Aorta (tissue), 5 donors: Measurements from ENCODE around the gene COL10A1. TPM values are rescaled to one million over a fixed set of nuclear protein-coding genes. Genes with fewer than 3 reads are reported as not detected.

Experiments
- ATAC-seq: fragments of 200-7000 bp; cut with Tn5 transposase; one replicate; pipeline ENCODE4 v1.9.1; 2022; ENCODE audit warnings: moderate library complexity; ENCODE audit not compliant: low FRiP score
- DNase-seq, 2 donors: peaks; one replicate each; pipeline ENCODE4 v3.0.0-alpha.2; 2020
- H3K27ac ChIP-seq, 2 donors: one replicate each; pipeline ENCODE4 v1.5.1; 2013; ENCODE audit warnings: low read length in 2 of 2, mild to moderate bottlenecking in 2 of 2, moderate library complexity in 2 of 2, control low read depth in 1 of 2, inconsistent platforms in 1 of 2, low read depth in 1 of 2
- H3K27me3 ChIP-seq, 2 donors: one replicate each; pipeline ENCODE4 v1.6.1; 2013; ENCODE audit warnings: control low read depth in 1 of 2, low read length in 1 of 2, mild to moderate bottlenecking in 1 of 2, moderate library complexity in 1 of 2; ENCODE audit not compliant: insufficient read depth in 2 of 2, control insufficient read depth in 1 of 2
- H3K36me3 ChIP-seq, 2 donors: one replicate each; pipeline ENCODE4 v1.6.1; 2013; ENCODE audit warnings: control low read depth in 1 of 2, low read length in 1 of 2, mild to moderate bottlenecking in 1 of 2; ENCODE audit not compliant: insufficient read depth in 2 of 2, control insufficient read depth in 1 of 2
- H3K4me1 ChIP-seq, 2 donors: one replicate each; pipeline ENCODE4 v1.6.1; 2013; ENCODE audit warnings: low read length in 2 of 2, control low read depth in 1 of 2, mild to moderate bottlenecking in 1 of 2, moderate library complexity in 1 of 2; ENCODE audit not compliant: insufficient read depth in 2 of 2, control insufficient read depth in 1 of 2
- H3K4me3 ChIP-seq, 2 donors: one replicate each; pipeline ENCODE4 v1.5.1; 2013; ENCODE audit warnings: low read length in 2 of 2, control low read depth in 1 of 2, mild to moderate bottlenecking in 1 of 2
- H3K9me3 ChIP-seq: one replicate; pipeline ENCODE4 v1.6.1; 2013; ENCODE audit warnings: mild to moderate bottlenecking, low read length; ENCODE audit not compliant: control insufficient read depth
- WGBS, 2 donors: extraction: QIAGEN DNeasy Blood & Tissue Kit; methylation state at CpG; one replicate each; pipeline ENCODE4 v1.1.7; 2013; 5-methylcytosine and 5-hydroxymethylcytosine counted together
- intact Hi-C, 2 donors: fragments of 100-400 bp; cut with DNase I; formaldehyde crosslinking; loops; one replicate each; pipeline versions ENCODE4 v1.14.2 to v1.15.0; 2022
- polyA plus RNA-seq, 2 donors: library from polyadenylated mRNA; stranded (reverse); fragments of 200-250 nt; gene quantifications; one replicate each; pipeline ENCODE4 v1.2.3, GENCODE V29; 2013
- total RNA-seq, 2 donors: library from RNA; stranded (reverse); fragmentation: NEBNext Ultra II Directional; extraction: Animal tissue kit (Norgen Biotek cat#: 25700); gene quantifications; one replicate each; pipeline ENCODE4 v1.2.1, GENCODE V29; 2021
- donor health status: healthy with polysubstance abuse.
- donor health status: Bipolar disorder and iron deficiency.
- donor health status: DM: no; HTN: no; CAD: no.
- donor health status: DM: no; HTN: no; CAD: no.
- donor health status: DM: yes; HTN: yes; CAD: no.

The COL10A1 gene
- total and polyA plus RNA-seq, 4 donors: 0.99 TPM; not detected in 3

- DNase-seq (no peak), ATAC-seq (no peak)
- Histone ChIP-seq H3K36me3 (no peaks in the 10 kb centered on the region), H3K9me3 (no peaks in the 10 kb centered on the region), H3K27me3 (no peaks in the 10 kb centered on the region), H3K4me3 (no peak overlapping the region), H3K27ac (no peak overlapping the region), H3K4me1 (no peaks in the 10 kb centered on the region)
- WGBS, 2 donors: 94 to 97% methylated on average over 4 of the region's 4 CpGs
- intact Hi-C loops: no loop called here
Observed at GRCh38 chr6:116139917-116140316, 14.0 kb upstream of the COL10A1 start.

- intact Hi-C loops: no loop called here
Observed at GRCh38 chr6:116136933-116137340, 11.0 kb upstream of the COL10A1 start.

DNA sequence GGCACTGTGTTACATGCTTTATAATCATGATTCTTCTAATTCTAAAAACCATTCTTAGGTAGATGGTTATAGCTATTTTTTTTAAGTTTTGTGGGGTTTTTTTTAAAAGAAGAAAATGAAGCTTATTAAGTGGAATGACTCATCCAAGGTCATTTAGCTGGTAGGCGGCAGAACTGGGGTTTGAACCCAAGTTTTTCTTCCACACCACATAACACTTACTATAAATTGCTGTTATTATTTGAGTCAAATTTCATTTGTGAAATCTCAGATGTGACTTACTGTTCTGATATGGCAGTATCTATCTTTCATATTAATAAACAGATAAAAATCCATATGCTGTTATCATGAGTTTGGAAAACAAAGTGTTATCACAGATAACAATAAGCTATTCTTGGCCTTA is 10.4 kb upstream of the COL10A1 start:
- Histone ChIP-seq H3K4me3 (no peak overlapping the region), H3K27ac (no peak overlapping the region), H3K36me3 (no peaks in the 10 kb centered on the region), H3K27me3 (no peaks in the 10 kb centered on the region), H3K4me1 (no peaks in the 10 kb centered on the region), H3K9me3 (no peaks in the 10 kb centered on the region)
- no peak for DNase-seq
- intact Hi-C loops: no loop called here
- ATAC-seq: no peak
- 94 to 96% methylated on average over 1 of the region's 1 CpG for WGBS, 2 donors

More at GRCh38 chr6:116136933-116137340, 11.0 kb upstream of the COL10A1 start:
- no peak for DNase-seq
- no peaks in the 10 kb centered on the region for H3K27me3 ChIP-seq
- no peaks in the 10 kb centered on the region for H3K4me1 ChIP-seq
- no peaks in the 10 kb centered on the region for H3K9me3 ChIP-seq
- WGBS, 2 donors: 81 to 89% methylated on average over 5 of the region's 5 CpGs
- no peak for ATAC-seq
- H3K36me3 ChIP-seq: no peaks in the 10 kb centered on the region
- H3K4me3 ChIP-seq: no peak overlapping the region
- H3K27ac ChIP-seq: no peak overlapping the region

DNA sequence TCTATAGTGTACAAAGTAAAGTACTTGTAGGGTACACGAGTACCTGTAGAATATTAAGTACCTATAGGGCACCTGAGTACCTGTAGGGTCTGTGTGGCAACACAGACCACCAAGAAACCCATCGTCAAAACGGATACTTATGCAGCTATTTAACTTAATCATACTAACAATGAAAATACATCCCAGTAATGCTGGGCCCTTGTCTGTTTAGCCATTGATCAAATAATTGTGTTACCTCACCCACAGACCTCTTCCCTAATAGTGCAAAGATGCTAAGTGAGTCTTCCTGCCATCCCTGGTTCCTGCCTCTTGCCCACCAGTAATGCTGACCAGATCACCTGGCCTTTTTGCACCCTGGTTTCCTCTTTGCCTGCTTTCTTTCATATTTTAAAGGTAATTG is 7.5 kb upstream of the COL10A1 start:
- intact Hi-C loops: no loop called here

DNA sequence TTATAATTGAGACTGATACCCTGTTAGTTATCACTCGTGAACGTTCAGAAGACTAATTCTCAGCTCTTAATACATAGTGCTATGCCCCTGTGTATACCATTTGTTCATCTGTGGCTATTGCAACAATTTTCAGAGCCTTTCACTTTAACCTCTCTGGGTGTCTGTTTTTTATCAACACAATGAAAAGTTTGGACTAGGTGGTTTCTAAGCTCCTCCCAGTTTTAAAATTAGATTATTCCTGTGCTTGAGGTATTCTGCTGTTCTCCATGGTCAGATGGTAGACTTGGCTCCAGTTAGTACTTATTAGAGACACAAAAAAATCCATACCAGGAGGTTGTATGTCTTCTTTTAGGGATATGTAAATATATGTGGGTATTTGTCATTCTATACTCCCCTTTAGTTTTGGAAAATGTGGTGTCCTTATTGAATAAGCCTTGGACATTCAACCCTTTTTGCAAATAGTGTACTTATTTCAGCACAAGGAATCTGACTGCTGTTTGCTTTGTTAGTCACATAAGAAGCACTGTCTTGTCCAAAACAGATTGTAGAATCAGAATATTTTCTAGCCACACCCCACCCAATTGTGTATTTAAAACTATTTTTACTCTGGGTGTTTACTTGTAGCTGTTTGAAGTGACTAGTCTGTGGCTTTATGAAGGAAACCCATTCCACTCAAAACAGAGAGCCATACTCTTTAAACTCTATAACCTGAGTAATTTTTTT is 2.0 kb upstream of the COL10A1 start:
- no peak overlapping the region for H3K27ac ChIP-seq
- H3K4me3 ChIP-seq: no peak overlapping the region
- H3K4me1 ChIP-seq: no peaks in the 10 kb centered on the region
- H3K27me3 ChIP-seq: no peaks in the 10 kb centered on the region
- DNase-seq (no peak), ATAC-seq (no peak)
- no peaks in the 10 kb centered on the region for H3K9me3 ChIP-seq
- WGBS, 2 donors: 68 to 78% methylated on average over 2 of the region's 2 CpGs
- intact Hi-C loops: no loop called here
- no peaks in the 10 kb centered on the region for H3K36me3 ChIP-seq

More for the DNA sequence above, 7.5 kb upstream of the COL10A1 start:
- no peaks in the 10 kb centered on the region for H3K36me3 ChIP-seq
- no peak overlapping the region for H3K27ac ChIP-seq
- ATAC-seq (no peak), DNase-seq (no peak)
- no peaks in the 10 kb centered on the region for H3K9me3 ChIP-seq
- WGBS, 2 donors: 77 to 84% methylated on average over 3 of the region's 3 CpGs
- H3K4me1 ChIP-seq: no peaks in the 10 kb centered on the region
- H3K27me3 ChIP-seq: no peaks in the 10 kb centered on the region
- no peak overlapping the region for H3K4me3 ChIP-seq

GRCh38 chr6:116120430-116120829 is 5.5 kb downstream of the COL10A1 start:
- intact Hi-C loops: no loop called here
- ATAC-seq (no peak), DNase-seq (no peak)
- H3K27me3 ChIP-seq: no peaks in the 10 kb centered on the region
- H3K4me3 ChIP-seq: no peak overlapping the region
- 96 to 97% methylated on average over 3 of the region's 3 CpGs for WGBS, 2 donors
- no peaks in the 10 kb centered on the region for H3K4me1 ChIP-seq
- no peak overlapping the region for H3K27ac ChIP-seq
- no peaks in the 10 kb centered on the region for H3K9me3 ChIP-seq
- peaks cover 0 to 4% of the 10 kb centered on the region in 2 donors for H3K36me3 ChIP-seq

- H3K27ac ChIP-seq: no peak overlapping the region
- H3K4me1 ChIP-seq: no peaks in the 10 kb centered on the region
- no peaks in the 10 kb centered on the region for H3K27me3 ChIP-seq
- no peak overlapping the region for H3K4me3 ChIP-seq
- no peak for DNase-seq
- intact Hi-C loops: no loop called here
- H3K36me3 ChIP-seq: peaks cover 2 to 4% of the 10 kb centered on the region in 2 donors
- H3K9me3 ChIP-seq: no peaks in the 10 kb centered on the region
- no peak for ATAC-seq
Observed at GRCh38 chr6:116118608-116119007, 7.3 kb downstream of the COL10A1 start.

- H3K27ac ChIP-seq: no peak overlapping the region
- no peaks in the 10 kb centered on the region for H3K4me1 ChIP-seq
- H3K4me3 ChIP-seq: no peak overlapping the region
- no peaks in the 10 kb centered on the region for H3K27me3 ChIP-seq
- 52 to 55% methylated on average over 2 of the region's 2 CpGs for WGBS, 2 donors
- intact Hi-C loops: no loop called here
- H3K9me3 ChIP-seq: no peaks in the 10 kb centered on the region
- ATAC-seq (no peak), DNase-seq (no peak)
- peaks cover 4% of the 10 kb centered on the region in 2 donors for H3K36me3 ChIP-seq
Observed at GRCh38 chr6:116115781-116116180, 10.2 kb downstream of the COL10A1 start.

GRCh38 chr6:116113386-116113785 is 12.5 kb downstream of the COL10A1 start:
- 93 to 94% methylated on average over 2 of the region's 2 CpGs for WGBS, 2 donors
- intact Hi-C loops: no loop called here
- Histone ChIP-seq H3K27ac (no peak overlapping the region), H3K4me3 (no peak overlapping the region), H3K4me1 (no peaks in the 10 kb centered on the region), H3K9me3 (no peaks in the 10 kb centered on the region), H3K36me3 (peaks cover 4 to 10% of the 10 kb centered on the region in 2 donors), H3K27me3 (no peaks in the 10 kb centered on the region)
- ATAC-seq (no peak), DNase-seq (no peak)
